Measurements from ENCODE around the gene PRKAR2B. TPM values are rescaled to one million over a fixed set of nuclear protein-coding genes. Genes with fewer than 3 reads are reported as not detected.

Gene PRKAR2B
- polyA plus RNA-seq, 1 of the 3 experiments (the other 2 are of a cell fraction): 17.3 TPM

- ChIA-PET CTCF (interaction anchor here (0.8 to 5.3 kb wide), 6 partner anchors 14 to 700 kb away, joined by 3 to 22 read pairs (median 4); no protein-coding TSS in a partner anchor), POLR2A (interaction anchor here (1.3 kb wide), 1 partner anchor 11 kb away, joined by 3 read pairs; the partner anchor contains the start of gene HBP1)
- Histone ChIP-seq H3K9me2 (no peaks in the 10 kb centered on the region), H4K20me1 (ENCODE audit: insufficient read depth) (peaks cover 68% of the 10 kb centered on the region), H3K36me3 (replicated peaks in 1 of 2; ENCODE audit: control insufficient read depth in 1 of 2, insufficient read depth in 2 of 2, low read length in 1 of 2) (peaks cover 41 to 43% of the 10 kb centered on the region in 2 experiments), H3K9me3 (no peaks in the 10 kb centered on the region), H3F3A (replicated peaks; ENCODE audit: insufficient read depth) (peaks cover 28% of the 10 kb centered on the region), H2AFZ (ENCODE audit: low read depth) (no peak overlapping the region), H3K27me3 (ENCODE audit: insufficient read depth) (no peaks in the 10 kb centered on the region), H3K9ac (no peak overlapping the region), H3K4me3 (ENCODE audit: low read depth in 2 of 2, low read length in 1 of 2) (no peak overlapping the region), H3K4me1 (ENCODE audit: control insufficient read depth in 1 of 2, insufficient read depth in 2 of 2, low read depth in 1 of 2, low read length in 1 of 2) (peaks cover 0 to 18% of the 10 kb centered on the region in 2 experiments; a peak in 3 of 4 replicates), H3K4me2 (peak overlapping the region; percentile 8; the same call in 1 of the 2 replicates), H3K27ac (ENCODE audit: low read depth in 2 of 2, low read length in 1 of 2) (peak overlapping the region in 1 of 2 experiments; percentile 49; a peak in 2 of 4 replicates), H3K79me2 (ENCODE audit: insufficient read depth) (peaks cover 64% of the 10 kb centered on the region)
- WGBS (ENCODE audit: low lambda C conversion rate): 93% methylated on average over 14 of the region's 14 CpGs
- no peak for DNase-seq
- TF ChIP-seq JUND (IDR thresholded peaks at IDR 0.05) (no peak), PBX3 (IDR thresholded peaks at IDR 0.05) (peak; percentile 50), SIN3A (IDR thresholded peaks at IDR 0.05; ENCODE audit: borderline replicate concordance, low read depth, low read length) (no peak), FOSL2 (IDR thresholded peaks at IDR 0.05; ENCODE audit: borderline replicate concordance, low read depth) (peak; percentile 65), TCF12 (IDR thresholded peaks at IDR 0.05) (0 out of 2 replicates have a peak, but pooled peaks have one; percentile 4), YY1 (IDR thresholded peaks at IDR 0.05; ENCODE audit: low read depth) (no peak), NRF1 (IDR thresholded peaks at IDR 0.05; ENCODE audit: low read depth, low read length) (no peak), TAF1 (IDR thresholded peaks at IDR 0.05; ENCODE audit: borderline replicate concordance, low read depth, low read length) (no peak)
Measured at GRCh38 chr7:107179326-107180164, 135.0 kb downstream of the PRKAR2B start.

GRCh38 chr7:107180378-107180777 is 135.9 kb downstream of the PRKAR2B start:
- no peak for DNase-seq
- H3K9ac ChIP-seq: no peak overlapping the region
- TF ChIP-seq FOXM1 (IDR thresholded peaks at IDR 0.05; ENCODE audit: low read depth): no peak
- no peak for TF ChIP-seq REST (IDR thresholded peaks at IDR 0.05; ENCODE audit: low read depth, low read length)
- peak; percentile 68; the same call in 1 of the 2 replicates for TF ChIP-seq FOSL2 (IDR thresholded peaks at IDR 0.05; ENCODE audit: borderline replicate concordance, low read depth)
- no peak for TF ChIP-seq MEF2A (IDR thresholded peaks at IDR 0.05; ENCODE audit: borderline replicate concordance, low read depth)
- peak; percentile 80 for TF ChIP-seq JUND (IDR thresholded peaks at IDR 0.05)
- TF ChIP-seq TCF12 (IDR thresholded peaks at IDR 0.05): peak; percentile 61
- TF ChIP-seq NFIC (IDR thresholded peaks at IDR 0.05; ENCODE audit: borderline replicate concordance): peak; percentile 94
- TF ChIP-seq YY1 (IDR thresholded peaks at IDR 0.05; ENCODE audit: low read depth): no peak
- no peak for TF ChIP-seq ELF1 (IDR thresholded peaks at IDR 0.05)
- ChIA-PET POLR2A (interaction anchor here (1.3 kb wide), 1 partner anchor 12 kb away, joined by 3 read pairs; the partner anchor contains the start of gene HBP1), CTCF (interaction anchor here (0.6 to 5.3 kb wide), 12 partner anchors 14 to 1004 kb away, joined by 3 to 22 read pairs (median 3); partner anchors contain the start of gene CBLL1)
- WGBS (ENCODE audit: low lambda C conversion rate): 67% methylated on average over 1 of the region's 1 CpG
- no peak overlapping the region for H3K4me3 ChIP-seq (ENCODE audit: low read depth in 2 of 2, low read length in 1 of 2)
- H3K79me2 ChIP-seq (ENCODE audit: insufficient read depth): peaks cover 55% of the 10 kb centered on the region
- H3K36me3 ChIP-seq (replicated peaks in 1 of 2; ENCODE audit: control insufficient read depth in 1 of 2, insufficient read depth in 2 of 2, low read length in 1 of 2): peaks cover 42 to 51% of the 10 kb centered on the region in 2 experiments
- peak overlapping the region in 1 of 2 experiments; percentile 49; a peak in 2 of 4 replicates for H3K27ac ChIP-seq (ENCODE audit: low read depth in 2 of 2, low read length in 1 of 2)
- no peaks in the 10 kb centered on the region for H3K9me2 ChIP-seq
- peaks cover 59% of the 10 kb centered on the region for H4K20me1 ChIP-seq (ENCODE audit: insufficient read depth)
- peak overlapping the region; percentile 16; the same call in 1 of the 2 replicates for H3K4me2 ChIP-seq
- H2AFZ ChIP-seq (ENCODE audit: low read depth): no peak overlapping the region
- H3K9me3 ChIP-seq: no peaks in the 10 kb centered on the region
- H3K27me3 ChIP-seq (ENCODE audit: insufficient read depth): no peaks in the 10 kb centered on the region
- H3F3A ChIP-seq (replicated peaks; ENCODE audit: insufficient read depth): peaks cover 28% of the 10 kb centered on the region
- H3K4me1 ChIP-seq (ENCODE audit: control insufficient read depth in 1 of 2, insufficient read depth in 2 of 2, low read depth in 1 of 2, low read length in 1 of 2): peaks cover 0 to 18% of the 10 kb centered on the region in 2 experiments; a peak in 3 of 4 replicates

Measured in SK-N-SH (cell line).